AG08395 (cell line): ENCODE data around the gene LIN9.
"Not testable (repeated sequence)": the region's sequence is repeated elsewhere in the genome, so short reads cannot be mapped to it uniquely, and the experiment has no call there.

Source experiments
- DNase-seq: peaks from one replicate; pipeline ENCODE4 v3.0.0; 2012; ENCODE audit warnings: mixed read lengths, low spot score

LIN9 gene

GRCh38 chr1:226211181-226211821, 97.7 kb downstream of the LIN9 start:
- DNase-seq: no peak

- no peak for DNase-seq
Measured at GRCh38 chr1:226210571-226211176, 98.3 kb downstream of the LIN9 start.

- DNase-seq: no peak
Measured at GRCh38 chr1:226209307-226210059, 99.5 kb downstream of the LIN9 start.

DNA sequence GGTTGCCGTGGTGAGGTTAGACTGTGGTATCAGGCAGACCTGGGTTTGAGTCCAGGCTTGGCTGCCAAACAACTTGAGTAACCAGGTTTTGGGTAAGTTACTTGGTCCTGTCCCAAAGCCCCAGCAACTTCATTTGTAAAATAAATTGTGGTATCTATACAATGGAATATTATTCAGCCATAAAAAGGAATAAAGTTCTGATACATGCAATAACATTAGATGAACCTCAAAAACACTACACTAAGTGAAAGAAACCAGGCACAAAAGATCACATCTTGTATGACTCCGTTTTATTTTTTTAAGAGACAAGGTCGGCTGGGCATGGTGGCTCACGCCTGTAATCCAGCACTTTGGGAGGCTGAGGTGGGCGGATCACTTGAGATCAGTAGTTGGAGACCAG, 101.9 kb downstream of the LIN9 start:
- no peak for DNase-seq

- no peak for DNase-seq
Measured at GRCh38 chr1:226204198-226204597, 104.8 kb downstream of the LIN9 start.

- DNase-seq: no peak
Measured at GRCh38 chr1:226203655-226204054, 105.3 kb downstream of the LIN9 start.

DNA sequence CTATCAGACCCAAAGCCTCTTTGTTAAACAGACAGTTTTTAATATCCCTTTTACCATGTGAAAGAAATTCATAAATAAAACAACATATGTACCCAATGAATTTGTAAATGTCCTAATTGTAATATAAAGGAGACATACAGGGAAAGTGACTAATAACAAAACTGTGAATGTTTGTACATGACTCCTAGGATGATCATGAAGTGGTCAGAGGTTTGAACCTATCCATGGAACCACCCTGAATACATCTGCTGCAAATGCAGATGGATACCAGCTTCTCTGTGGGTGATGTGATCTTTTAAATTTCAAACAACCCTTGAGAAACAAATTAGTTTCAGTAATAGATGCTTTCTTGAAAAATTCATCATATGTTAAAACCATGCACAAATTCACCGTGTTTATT, 105.7 kb downstream of the LIN9 start:
- no peak for DNase-seq

DNA sequence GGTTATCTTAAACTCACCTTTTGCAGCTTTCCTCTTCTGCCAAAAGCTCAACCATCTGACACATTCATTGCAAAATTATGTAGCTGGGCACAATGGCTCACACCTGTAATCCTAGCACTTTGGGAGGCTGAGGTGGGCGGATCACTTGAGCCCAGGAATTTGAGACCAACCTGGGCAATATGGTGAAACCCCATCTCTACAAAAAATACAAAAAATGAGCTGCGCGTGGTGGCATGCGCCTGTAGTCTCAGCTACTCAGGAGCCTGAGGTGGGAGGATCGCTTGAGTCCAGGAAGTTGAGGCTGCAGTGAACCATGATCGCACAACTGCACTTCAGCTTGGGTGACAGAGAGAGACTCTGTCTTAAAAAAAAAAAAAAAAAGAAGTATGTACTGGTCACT, 106.3 kb downstream of the LIN9 start:
- not testable (repeated sequence) for DNase-seq

GRCh38 chr1:226202246-226202645, 106.7 kb downstream of the LIN9 start:
- DNase-seq: no peak

- DNase-seq: no peak
Measured at GRCh38 chr1:226201029-226201593, 107.9 kb downstream of the LIN9 start.

GRCh38 chr1:226199971-226200370, 109.0 kb downstream of the LIN9 start:
- no peak for DNase-seq

- DNase-seq: no peak
Measured at GRCh38 chr1:226195144-226195543, 113.8 kb downstream of the LIN9 start.

DNA sequence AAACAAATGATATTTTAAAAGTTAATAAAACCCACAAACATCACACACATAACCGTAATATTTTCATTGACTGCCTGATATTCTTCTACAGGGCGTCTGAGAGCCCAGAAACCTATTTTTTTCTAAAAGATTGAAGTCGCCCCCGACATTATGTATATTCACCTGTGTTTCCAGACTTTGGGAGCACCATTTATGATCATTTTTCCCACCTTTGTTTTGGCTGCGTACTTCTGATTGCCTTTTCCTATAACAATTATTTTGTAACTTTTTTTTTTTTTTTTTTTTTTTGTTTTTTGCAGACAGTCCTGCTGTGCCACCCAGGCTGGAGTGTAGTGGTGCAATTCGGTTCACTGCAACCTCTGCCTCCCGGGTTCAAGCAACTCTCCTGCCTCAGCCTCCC, 121.6 kb downstream of the LIN9 start:
- no peak for DNase-seq

- DNase-seq: no peak
Measured at GRCh38 chr1:226187019-226187322, 122.0 kb downstream of the LIN9 start.

DNA sequence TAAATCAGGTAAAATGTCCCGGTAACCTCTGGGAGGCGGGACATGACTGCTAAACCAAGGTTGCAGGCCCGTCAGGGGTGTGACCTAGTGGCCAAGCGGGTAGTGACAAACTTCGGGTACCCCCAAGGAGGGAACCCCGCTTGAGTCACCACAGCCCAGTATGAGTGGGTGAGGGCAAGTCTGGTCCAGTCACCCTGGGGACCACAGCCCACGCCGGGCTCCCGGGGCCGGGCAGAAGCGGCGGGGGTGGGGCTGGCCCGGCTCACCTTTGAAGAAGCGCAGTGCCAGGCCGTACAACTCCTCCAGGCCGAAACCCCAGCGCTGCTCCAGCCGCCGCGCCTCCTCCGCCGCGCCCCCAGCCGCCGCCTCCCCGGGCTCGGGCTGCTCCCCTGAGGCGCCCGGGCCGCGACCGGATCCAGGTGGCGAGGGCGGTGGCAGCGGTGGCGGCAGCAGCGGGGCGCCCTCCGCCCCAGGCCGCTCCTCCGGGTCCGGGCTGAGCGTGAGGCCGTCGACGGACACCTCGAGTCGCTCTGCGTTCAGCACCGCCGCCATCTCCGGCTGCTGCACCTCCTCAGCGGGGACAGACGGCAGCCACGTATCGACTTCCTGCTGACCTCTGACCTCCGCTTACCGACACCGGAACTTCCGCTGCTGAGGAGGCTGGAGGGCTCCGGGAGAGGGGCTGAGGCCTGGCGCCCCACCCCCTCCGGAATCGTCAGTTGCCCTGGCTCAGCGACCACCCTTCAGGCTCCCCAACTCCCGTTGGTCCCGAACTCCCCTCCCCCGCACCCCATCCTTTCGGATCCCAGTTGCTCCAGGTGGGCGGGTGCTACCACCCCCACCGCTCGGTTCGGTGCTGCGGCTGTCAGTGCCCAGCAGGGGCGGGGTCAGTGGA, 122.6 kb downstream of the LIN9 start, which contains the start of gene ACBD3:
ACBD3 (minus strand) TSS at position 618 of the 895 bp plus-strand sequence; CDS start at position 552, 66 bp downstream.
- DNase-seq: peak; percentile 92

DNA sequence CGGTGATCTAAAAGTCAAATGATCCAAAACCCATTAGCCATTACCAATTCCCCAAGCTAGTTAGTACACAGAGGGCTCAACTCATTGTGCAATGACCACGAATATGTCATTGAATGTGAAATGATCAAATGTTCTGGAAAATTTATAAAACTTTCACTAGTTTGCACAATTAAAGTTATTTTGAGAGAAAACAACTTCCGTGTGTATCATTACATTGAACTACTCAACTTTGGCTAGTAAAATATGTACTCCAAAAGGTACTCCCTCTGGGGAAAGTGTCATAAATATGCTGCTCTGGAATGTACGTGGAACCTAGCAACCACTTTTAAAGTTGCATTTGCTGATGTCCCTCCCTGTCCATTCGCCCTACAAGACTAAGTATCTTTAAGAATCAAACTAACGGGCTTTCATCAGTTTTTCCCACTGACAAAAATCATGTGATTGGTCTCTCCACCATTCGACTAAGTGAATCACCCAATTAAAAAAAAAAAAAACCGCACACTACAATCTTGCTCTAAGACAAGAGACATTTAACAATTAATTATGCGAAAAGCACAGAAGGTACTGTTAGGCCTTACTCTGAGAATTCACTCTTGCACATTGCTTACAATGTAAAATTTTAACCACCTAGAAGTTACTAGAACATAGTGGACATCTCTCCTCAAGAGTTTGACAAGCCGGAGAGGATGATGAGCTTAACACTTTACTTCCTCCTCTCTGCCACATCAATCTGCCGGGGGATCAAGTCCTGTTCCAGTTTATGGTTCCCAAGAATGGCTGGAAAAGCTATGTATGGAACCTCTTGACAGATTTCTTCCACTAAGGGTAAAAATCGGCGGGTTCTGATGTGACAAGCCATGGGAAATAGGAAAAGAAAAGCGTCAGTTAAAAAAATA, 123.6 kb downstream of the LIN9 start:
- DNase-seq: peak; percentile 30

GRCh38 chr1:226181996-226182714, 126.8 kb downstream of the LIN9 start:
- DNase-seq: peak; percentile 45
